GM18907 (cell line): ENCODE data around the gene AGR2.

Source experiments
- ATAC-seq: cut with Tn5 transposase; IDR thresholded peaks from one replicate; pipeline ENCODE4 v1.9.1; 2021; ENCODE audit warnings: mild to moderate bottlenecking, moderate library complexity; ENCODE audit not compliant: unreplicated experiment

AGR2 gene

DNA sequence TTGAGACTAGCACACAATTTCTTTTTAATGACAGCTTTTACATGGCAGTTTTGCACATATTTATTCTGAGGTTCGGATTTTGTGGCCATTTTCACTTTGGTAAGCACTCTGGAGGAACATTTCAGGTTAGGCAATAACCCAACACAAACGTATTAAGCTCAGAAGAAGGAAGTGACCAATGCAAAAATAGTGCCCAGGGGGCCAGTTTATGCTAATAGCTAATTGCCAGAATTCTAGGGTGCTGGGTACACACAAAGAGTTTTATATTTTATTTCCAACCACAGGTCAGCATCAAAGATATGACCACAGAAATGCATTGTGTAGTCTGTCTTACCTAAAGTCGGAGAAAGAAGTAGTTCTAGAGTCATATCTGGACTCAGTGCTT lies 8.4 kb upstream of the AGR2 start:
- ATAC-seq, result no peak

DNA sequence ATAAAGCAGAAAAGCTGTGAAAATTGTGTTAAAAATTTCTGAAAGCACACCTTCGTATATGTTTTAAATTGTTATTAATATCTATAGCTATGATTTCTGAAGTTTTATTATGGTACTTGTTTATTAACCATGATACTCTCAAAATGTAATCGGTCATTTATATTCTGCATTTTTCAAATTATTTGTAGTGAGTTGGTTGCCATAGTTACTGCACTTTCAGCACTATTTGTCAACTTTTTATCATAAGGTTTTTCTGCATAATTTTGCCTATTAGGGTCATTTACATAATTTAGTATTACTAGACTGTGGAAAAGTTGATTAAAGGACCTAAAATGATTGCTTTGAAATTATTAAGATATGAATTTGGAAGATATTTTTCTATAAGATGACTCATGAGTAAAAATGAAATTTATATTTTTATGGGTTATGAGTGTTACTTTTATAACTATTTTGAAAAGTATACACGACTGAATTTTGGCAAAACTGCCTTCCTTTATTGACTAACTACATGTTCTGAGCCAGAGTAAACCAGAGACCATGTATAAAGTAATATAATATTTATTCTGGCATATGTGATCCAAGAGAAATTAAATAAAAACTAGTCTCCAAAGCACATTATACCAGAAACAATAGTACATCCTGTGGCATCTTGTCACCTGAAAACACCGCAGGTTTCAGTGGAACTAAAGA lies 7.9 kb upstream of the AGR2 start:
- ATAC-seq, result no peak

DNA sequence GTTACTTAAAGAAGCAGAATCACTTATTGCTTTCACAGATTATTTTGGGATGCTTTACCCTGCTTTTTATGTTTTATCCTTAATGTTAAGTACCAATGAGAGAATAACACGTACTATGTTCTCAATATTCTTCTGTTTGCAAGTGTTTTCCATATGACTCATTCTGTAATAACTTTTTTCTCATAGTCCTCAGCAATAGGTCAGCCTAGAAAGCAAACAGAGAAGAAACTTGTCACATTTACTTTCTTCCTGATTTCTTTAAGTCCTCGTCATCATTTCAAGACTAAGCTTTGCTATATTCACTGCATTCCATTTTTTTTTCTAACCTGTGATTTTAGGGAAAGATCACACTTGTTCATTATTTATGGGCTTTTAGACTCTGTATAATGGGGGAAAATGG lies 6.8 kb upstream of the AGR2 start:
- no peak for ATAC-seq

DNA sequence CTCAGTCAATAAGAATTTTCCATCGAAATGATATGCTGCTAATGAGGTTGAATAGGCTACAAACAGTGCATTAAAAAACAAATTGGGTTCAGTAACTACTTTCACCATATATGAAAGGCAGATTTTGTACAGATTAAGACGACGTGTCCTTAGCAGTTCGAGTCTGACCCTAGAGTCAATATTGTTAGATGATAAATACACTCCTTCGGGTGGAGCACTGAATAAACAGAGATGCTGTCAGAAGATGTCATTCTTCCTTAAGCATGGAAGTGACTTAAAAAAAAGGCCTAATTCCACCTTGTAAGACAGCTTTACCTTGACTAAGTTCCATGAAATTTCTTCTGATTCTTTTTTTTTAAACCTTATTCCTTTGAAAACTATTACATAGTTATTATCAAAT lies 5.8 kb upstream of the AGR2 start:
- no peak for ATAC-seq

DNA sequence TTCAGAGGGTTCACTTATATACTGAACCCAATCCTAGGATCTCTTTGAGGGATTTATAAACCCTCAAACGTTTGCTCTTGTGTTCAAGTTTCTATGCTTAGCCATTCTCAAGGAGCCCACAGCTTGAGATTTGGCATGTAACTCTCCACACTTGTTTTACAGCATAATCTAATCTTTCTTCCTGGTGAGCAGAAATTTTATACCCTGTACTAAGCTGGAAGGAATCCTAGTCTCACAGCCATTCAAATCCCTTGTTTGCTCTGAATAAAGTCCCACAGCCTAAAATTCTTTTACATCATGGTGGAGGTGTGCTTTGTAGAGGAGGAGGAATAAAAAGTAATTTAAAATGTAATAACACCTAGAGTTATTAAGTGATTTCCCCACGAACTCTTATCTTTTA lies 5.3 kb upstream of the AGR2 start:
- ATAC-seq, result no peak

DNA sequence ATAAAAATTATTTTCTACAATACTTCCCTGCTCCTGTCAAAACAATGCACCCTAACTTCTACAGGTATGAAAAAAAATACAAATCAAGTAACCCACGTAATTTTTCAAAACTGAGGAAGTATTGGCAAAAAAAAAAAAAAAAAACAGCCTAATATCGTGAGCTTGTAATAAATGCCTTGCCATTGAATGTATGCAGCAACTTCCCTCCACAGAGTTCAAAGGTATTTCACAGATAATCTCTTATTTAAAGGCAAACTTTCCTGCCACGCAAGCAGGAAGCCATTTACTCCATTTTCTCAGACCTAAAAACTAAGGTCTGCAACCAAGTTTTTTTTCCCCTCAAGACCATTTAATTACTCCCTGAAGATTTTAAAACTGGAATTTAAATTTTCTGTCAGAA lies 642 bp upstream of the AGR2 start:
- no peak for ATAC-seq

DNA sequence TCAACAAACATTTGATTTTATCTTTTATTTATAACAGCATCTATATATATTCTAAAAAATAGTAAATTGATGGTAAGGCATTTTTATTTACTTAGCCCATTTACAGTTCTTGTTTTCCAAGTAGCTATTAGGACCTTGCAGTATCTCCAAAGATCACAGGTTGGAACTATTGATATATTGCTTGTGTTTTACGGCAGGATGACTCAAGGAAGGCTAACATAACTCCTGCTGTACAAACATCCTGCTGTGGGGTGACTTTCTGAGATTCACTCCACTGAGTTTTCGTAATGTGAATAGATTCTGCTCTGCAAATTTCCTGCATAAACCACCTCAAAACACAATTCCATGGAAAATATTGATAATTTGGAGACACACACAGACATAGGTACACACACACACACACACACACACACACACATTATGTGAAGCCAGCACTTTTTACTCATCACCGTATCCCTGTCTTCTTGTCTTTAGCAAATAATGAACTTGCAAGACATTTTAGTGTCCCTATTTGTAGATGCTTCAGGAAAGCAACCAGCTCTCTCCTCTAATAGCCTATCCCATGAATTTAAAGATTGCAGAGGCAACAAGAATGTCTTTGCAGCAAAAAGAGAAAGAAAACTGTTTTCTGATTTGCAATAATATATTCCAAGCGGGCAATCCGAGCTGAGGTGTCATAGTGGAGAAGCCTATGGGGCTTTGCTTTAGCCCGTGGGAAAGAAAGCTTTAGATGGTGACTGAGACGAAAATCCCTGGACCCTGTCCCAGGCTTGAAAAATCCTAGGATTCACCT lies 722 bp downstream of the AGR2 start:
- no peak for ATAC-seq

DNA sequence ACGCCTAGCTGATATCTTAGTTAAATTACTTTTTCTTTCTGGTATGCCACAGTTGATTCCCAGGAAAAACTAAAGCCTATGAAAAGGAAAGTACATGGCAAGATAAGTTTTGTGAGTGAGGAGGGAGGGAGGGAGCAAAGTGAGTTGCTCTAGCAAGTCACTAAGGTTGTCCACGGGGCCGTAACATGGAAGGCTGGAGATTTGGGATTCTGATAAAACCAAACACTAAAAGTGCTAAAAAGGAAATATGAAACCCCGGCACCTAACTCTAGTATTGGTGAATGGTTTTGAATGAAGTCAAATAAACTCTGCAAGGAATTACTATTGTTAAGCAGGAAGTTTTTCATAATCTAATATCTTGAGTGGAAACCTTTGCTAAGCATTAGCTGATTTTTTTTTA lies 1.7 kb downstream of the AGR2 start:
- ATAC-seq, result no peak

DNA sequence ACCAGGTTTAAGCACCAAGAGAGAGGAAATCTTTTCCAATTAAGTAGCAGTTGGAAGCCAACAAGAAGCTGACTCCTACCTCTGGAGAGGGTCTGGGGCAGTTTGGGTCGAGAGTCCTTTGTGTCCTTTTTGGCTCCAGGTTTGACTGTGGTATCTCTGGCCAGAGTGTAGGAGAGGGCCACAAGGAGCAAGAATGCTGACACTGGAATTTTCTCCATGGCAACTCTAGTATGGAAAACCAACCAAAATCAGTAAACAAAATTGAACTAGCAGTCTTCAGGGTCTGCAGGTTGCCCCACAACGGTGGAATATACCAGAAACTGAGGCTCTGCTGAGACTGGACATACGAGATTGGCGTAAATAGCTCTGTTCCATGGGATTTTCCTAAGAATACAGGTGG lies 3.2 kb downstream of the AGR2 start:
- ATAC-seq, result no peak

DNA sequence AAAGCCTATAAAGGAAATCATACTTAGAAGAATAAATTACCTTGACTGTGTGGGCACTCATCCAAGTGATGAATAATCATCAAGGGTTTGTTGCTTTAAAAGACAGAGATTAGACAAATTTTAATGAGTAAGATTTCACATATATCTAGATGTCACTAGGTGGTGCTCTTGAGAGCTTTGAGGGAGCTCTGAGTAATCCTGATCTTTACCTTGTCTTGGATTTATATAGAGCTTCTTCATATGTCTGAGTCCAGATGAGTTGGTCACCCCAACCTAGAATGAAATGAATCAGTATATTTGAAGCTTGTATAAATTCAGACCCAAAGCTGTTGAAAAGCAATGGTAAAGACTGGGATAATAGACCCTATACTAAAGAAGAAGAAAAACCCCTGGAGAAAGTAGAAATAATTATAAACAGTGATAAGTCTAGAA lies 3.7 kb downstream of the AGR2 start:
- peak; percentile 77 for ATAC-seq

DNA sequence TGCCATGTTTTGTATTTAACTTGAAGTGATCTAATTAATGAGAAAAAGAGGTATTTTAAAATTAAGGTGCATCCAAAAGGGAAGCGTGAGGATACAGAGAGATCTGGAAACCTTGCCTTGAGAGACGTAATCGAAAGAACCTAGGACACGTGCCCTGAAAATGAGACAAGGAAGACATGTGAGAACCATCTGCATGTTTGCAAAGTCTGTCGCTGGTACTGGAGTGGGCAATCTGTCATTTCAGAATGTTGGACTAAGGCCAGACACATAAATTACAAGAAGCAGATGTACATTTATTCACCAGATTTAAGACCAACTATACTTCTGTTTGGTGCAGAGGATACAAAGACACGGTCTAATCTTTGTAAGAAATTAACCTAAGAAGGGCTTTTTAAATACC lies 9.2 kb downstream of the AGR2 start:
- ATAC-seq, result no peak

DNA sequence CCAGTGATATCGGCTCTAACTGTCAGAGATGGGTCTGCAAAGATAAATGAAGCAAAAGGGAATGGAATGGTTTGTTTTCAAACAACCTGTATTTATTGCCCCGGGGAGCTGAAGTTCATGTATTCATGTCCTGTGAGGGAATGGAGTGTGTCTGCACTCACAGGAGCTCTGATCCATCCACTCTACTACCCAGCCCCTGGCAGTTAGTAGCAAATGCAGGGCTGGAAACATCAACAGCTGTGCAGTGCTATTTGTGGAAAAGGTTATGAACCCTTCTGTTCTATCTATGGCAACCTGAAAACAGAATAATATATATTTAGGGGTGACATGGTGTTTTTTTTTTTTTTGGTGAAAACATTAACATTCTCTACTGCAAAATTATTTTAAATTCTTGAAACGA lies 9.8 kb downstream of the AGR2 start:
- ATAC-seq, result no peak

DNA sequence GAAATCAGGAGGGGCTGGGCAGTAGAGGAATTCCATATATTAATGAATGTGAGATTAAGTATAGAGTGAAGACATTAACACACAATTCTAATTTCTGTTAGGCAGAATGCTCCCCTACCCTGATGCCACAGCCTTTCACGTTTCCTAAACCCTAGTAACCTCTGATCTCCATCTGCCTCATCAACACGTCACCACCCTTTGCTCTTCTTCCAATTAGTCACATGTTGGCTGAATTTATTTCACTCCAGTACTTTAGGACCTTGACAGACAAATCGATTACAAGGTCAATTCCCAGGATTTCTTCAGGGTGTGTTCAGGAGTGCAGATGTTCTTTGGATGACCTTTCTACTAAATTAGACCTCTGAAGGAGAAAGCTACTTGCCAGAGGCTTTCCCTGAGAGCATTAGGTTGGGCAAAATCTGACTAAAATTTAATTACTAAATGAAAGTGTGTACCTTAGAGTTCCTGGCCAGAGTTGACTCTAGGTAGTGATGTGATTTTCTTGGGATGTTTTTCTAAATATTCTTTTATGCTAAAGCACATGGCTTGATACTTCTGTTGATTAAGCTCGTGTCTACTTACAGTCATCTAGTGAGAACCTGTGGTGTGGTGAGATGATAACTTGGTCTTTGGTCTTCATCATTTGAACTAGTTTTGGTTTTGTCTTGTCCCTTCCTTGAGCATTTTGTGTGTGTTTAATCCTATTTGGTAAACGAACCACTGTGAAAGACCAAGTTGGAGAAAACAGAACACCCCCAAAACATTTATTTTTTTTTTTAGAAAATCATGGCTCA lies 12.7 kb downstream of the AGR2 start:
- no peak for ATAC-seq

DNA sequence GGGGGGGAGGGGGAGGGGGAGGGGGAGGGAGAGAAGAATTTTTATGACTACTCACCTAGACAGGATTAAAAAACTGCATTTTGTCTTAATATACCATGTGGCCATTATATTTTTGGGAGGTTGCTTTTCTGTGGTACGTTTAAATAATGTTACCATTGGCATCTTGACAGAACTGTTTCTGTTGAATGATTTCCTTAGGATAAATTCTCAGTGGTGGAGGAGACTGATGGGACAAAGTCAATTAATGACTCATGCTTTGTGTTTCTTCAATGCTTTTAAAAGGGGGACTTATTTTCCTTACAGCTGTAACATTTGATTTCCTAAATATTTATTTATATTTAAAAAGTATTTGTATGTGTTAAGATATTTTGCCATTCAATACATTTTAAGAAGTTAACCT lies 13.7 kb downstream of the AGR2 start:
- ATAC-seq, result no peak

DNA sequence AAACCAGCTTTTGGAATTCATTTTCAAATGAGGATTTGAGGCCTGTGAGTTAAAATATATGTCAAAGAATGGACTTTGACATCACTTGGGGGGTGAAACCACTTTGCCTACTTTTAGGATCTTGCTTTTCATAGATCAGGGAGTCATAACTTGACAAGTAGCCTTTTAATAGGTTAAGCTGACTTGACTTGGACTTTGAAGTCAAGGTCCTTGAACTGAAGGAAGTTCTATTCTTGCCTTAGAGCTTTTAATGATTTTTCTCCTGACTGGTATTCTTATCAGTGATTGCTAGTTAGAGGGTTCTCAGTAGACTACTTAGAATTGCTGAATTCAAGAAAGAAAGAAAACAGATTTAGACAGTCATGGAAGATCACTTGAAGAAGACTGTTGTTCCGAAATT lies 17.7 kb downstream of the AGR2 start:
- no peak for ATAC-seq

DNA sequence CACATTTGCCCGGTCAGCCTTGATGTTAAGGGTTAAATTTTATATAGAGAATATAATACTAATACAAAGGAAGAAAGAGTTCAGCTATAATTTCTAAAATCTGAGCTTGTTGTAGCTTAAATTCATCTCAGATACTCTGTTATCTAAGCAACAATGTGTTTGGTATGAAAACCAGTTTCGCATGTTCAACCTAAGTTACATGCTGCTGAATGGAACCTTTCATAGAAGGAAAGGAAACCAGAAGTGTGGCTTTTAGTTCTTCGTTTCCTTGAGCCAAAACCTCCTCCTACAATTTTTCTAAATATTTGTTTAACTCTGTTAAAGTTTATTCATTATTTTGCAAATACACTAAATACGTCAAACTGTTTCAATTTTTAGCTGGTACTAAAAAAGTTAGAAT lies 18.5 kb downstream of the AGR2 start:
- ATAC-seq, result no peak

DNA sequence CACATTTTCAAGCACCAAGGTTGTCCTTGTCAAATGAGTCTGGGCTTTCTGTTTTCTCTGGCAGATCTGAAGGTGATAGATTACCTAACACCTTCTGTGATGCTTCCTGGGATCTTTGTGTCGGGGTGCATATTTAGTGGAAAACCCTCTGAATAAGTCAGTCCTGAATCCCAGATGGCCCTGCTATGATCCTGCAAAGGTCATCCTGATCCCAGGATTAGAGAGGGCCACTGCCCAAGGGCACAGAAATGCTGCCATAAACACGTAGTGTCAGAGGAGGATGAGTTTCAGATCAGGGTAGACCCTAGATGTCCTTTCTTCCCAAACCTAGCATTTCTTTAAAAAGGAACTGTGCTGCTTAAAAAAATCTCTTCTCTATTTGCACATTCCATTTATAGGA lies 19.0 kb downstream of the AGR2 start:
- no peak for ATAC-seq

DNA sequence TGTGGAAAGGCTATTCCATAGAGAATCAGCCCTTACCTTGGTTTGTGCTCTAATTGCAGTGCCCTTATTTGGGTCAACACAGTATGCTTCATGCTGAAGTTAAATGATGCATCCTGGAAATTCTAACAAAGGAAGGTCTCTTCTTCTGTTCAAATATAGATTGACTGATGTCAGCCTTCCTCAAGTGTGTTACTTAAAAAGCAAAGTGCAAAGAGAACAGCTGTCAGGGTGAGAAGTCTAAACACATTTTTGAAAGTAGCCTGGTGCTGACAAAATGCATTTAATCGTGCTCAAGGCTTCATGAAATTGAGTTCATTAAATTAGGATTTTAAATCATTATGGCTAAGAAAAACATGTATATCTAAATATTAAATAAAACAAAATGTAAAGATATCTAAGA lies 19.5 kb downstream of the AGR2 start:
- ATAC-seq, result no peak

DNA sequence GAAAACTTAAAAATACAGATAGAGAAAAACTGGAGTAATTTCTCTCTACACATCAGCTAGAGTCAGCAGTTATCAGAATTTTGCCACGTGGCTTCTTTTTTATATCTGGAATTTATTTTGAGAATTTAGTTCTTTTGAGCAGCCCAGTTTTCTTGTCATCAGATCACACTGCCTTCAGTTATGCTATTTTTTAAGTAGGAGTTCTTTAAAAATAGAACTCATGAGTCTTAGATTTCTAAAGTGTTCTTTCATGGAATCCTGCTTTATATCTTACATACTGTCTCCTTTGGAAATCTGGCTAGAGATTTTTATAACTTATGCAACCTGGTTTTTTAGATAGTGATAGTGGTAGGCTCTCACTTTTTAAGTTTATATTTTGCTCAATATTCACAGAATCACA lies 24.2 kb downstream of the AGR2 start:
- no peak for ATAC-seq

DNA sequence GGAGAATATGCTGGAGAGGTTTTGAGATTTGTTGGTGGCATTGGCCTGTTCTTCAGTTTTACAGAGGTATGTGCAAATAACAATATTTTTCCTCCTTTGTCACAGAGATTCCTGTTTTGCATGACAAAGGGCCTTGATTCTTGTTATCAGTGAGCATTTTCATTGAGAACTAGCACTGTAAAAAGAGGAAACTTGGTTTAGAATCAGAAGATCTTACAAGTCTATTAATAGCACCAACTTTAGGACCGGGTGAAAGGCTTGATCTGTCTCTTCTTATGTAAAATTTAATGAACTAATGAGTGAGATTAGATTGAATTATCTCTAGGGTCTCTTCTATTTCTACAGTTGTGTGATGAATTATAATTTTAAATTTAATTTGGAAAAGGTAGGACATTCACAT lies 25.7 kb downstream of the AGR2 start:
- ATAC-seq, result no peak

DNA sequence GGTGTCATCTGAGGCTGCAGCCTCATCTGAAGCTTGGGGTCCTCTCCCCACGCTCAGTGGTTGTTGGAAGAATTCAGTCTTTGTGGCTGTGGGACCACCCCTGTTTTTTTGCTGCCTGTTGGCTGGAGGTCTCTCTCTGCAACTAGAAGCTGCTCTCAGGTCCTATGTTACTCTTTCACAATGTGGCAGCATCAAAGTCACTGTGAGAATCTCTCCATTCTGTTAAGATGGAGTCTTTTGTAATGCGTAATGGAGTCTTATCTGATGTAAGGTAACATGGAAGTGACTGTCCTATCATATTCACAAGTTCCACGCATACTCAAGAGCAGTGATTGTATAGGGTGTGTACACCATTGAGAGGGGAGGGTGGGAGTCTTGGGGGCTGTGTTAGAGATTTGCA lies 26.3 kb downstream of the AGR2 start:
- ATAC-seq, result no peak

DNA sequence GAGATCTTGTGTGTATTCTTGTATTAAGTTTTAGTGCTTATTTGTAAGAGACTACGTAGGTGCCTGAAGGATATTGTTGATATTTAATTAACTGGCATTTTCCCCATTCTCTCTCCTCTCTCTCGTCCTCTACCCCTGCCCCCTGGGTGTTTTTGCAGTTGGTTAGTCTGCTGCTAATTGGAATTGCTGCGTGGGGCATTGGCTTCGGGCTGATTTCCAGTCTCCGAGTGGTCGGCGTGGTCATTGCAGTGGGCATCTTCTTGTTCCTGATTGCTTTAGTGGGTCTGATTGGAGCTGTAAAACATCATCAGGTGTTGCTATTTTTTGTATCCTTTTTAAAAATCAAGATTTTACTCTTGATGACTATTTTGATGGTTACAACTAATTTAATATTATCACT lies 28.7 kb downstream of the AGR2 start:
- no peak for ATAC-seq
